Measurements from ENCODE around the gene FHIT.

Gene FHIT

GRCh38 chr3:60402931-60403330 lies 848.3 kb downstream of the FHIT start:
- no peak overlapping the region for H3K4me3 Mint-ChIP-seq
- H3K36me3 Mint-ChIP-seq (ENCODE audit: low read depth) = no peaks in the 10 kb centered on the region
- no peak overlapping the region for H3K27ac Mint-ChIP-seq
- no peaks in the 10 kb centered on the region for H3K27me3 Mint-ChIP-seq (ENCODE audit: low read depth)
- no peak for TF ChIP-seq CTCF (IDR thresholded peaks at IDR 0.05; ENCODE audit: unreplicated experiment in 3 of 3)
- peaks cover 15% of the 10 kb centered on the region for H3K4me1 Mint-ChIP-seq
- no peaks in the 10 kb centered on the region for H3K9me3 Mint-ChIP-seq

DNA sequence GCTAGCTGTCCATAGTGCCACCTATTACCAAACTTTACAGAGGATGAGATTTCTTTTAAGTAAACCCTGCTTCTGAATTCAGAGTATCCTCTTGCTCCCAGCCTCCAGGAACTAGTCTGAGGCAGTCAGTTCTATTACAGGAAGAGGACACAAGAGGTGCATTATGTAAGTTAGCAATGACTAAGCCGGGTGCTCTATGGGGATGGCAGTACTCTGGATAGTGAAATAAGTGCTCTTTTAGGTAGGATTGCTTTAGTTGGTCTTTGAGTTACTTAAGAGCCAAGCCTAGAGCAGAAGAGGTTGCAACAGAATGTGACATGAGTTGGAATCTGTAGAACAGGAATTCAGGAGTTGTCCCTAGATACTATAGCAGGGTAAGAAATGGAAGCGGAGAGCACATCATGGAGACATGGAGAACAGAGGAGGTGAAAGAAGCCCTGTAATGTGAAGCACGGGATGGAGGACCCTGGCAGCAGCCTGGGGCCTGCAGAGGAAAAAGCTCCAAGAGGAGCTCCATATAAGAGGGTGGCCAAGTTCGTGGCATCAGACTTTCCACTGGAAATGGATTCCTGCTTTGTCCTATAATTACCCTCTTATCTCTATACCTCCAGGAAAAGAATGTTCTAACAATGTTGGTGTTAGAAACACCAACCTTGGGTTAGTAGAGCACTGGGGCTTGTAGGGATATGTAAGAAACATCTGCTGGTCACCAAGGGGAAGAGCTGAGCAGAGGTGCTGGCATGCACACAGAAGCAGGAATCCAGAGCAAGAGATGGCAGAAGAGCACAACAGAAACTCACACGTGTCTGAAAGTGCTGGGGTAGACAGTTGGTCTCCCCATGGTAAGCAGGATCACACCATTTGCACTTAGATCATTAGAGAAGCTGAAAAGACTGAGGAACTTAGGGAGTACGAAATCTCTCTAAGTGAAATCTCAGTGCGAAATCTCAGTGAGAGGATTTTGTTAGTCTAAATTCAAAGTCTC lies 851.1 kb downstream of the FHIT start:
- H3K27me3 Mint-ChIP-seq (ENCODE audit: low read depth) = no peaks in the 10 kb centered on the region
- H3K36me3 Mint-ChIP-seq (ENCODE audit: low read depth) = no peaks in the 10 kb centered on the region
- no peak for TF ChIP-seq CTCF (IDR thresholded peaks at IDR 0.05; ENCODE audit: unreplicated experiment in 3 of 3)
- H3K4me3 Mint-ChIP-seq = no peak overlapping the region
- no peaks in the 10 kb centered on the region for H3K9me3 Mint-ChIP-seq
- peaks cover 15% of the 10 kb centered on the region for H3K4me1 Mint-ChIP-seq
- no peak overlapping the region for H3K27ac Mint-ChIP-seq

- no peaks in the 10 kb centered on the region for H3K9me3 Mint-ChIP-seq
- H3K4me3 Mint-ChIP-seq = no peak overlapping the region
- no peaks in the 10 kb centered on the region for H3K27me3 Mint-ChIP-seq (ENCODE audit: low read depth)
- TF ChIP-seq CTCF (IDR thresholded peaks at IDR 0.05; ENCODE audit: unreplicated experiment in 3 of 3) = no peak
- H3K27ac Mint-ChIP-seq = no peak overlapping the region
- no peaks in the 10 kb centered on the region for H3K36me3 Mint-ChIP-seq (ENCODE audit: low read depth)
- H3K4me1 Mint-ChIP-seq = peaks cover 15% of the 10 kb centered on the region
These were observed 852.0 kb downstream of the FHIT start for GRCh38 chr3:60399292-60399691.

DNA sequence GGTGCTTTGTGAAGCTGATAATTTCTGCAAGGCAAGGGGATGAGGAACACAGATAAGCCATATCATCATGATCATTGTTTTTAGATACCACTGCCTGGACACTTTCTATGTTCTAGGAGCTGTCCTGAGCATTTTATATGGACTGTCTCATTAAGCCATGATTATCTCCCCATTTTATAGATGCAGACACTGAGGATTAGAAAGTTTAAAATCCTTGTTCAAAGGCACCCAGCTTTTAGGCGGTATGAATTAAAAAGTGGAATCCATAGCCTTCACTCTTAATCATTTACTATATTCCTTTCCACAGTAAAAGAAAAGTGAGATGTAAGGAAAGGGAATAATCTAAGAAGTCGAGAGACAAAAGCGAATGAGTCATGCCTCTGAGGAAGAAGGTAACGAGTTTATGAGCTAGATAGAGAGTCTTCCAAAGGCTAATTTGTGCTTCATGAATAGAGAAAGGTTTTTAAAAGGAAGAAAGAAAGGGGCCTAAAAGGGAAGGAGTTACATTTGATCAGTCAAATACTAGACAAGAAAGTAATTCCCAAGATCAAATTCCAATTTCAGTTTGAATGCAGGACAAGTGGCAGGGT lies 856.0 kb downstream of the FHIT start:
- TF ChIP-seq CTCF (IDR thresholded peaks at IDR 0.05; ENCODE audit: unreplicated experiment in 3 of 3) = no peak
- no peaks in the 10 kb centered on the region for H3K9me3 Mint-ChIP-seq

DNA sequence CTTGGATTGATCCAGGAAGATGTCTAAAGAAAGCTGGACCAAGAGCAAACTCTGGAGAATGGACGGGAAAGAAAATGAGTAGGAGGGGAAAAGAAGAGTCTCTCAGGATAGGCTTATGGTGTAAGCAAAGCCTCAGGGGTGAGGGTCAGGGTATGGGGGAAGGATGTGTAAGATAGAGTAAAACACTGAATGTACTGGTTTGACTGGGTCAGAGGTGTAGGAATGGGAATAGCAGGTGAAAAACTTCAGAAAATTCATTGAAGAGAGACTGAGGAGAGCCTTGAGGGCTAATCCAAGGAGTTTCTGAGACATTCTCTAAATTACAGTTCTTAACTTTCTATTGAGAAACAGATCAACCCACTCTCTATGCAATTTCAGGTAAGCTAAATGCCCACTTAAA lies 857.3 kb downstream of the FHIT start:
- no peaks in the 10 kb centered on the region for H3K36me3 Mint-ChIP-seq (ENCODE audit: low read depth)
- H3K27ac Mint-ChIP-seq = no peak overlapping the region

More for the DNA sequence above, 856.0 kb downstream of the FHIT start:
- no peak overlapping the region for H3K4me3 Mint-ChIP-seq
- no peak overlapping the region for H3K27ac Mint-ChIP-seq
- no peaks in the 10 kb centered on the region for H3K36me3 Mint-ChIP-seq (ENCODE audit: low read depth)
- H3K27me3 Mint-ChIP-seq (ENCODE audit: low read depth) = no peaks in the 10 kb centered on the region
- H3K4me1 Mint-ChIP-seq = peaks cover 5% of the 10 kb centered on the region

More for the DNA sequence above, 857.3 kb downstream of the FHIT start:
- no peak for TF ChIP-seq CTCF (IDR thresholded peaks at IDR 0.05; ENCODE audit: unreplicated experiment in 3 of 3)
- no peaks in the 10 kb centered on the region for H3K27me3 Mint-ChIP-seq (ENCODE audit: low read depth)
- no peak overlapping the region for H3K4me3 Mint-ChIP-seq
- H3K9me3 Mint-ChIP-seq = no peaks in the 10 kb centered on the region
- no peaks in the 10 kb centered on the region for H3K4me1 Mint-ChIP-seq

All from nephron (organoid).